ENCODE data around the gene SOX30.
A peak's percentile ranks its signal among the peaks of the same experiment; 100 is the strongest.

The SOX30 gene

GRCh38 chr5:157607371-157608161 lies 44.7 kb downstream of the SOX30 start:
- DNase-seq (ENCODE audit: low read depth): no peak

GRCh38 chr5:157606046-157606445 lies 46.2 kb downstream of the SOX30 start:
- no peak for DNase-seq (ENCODE audit: low read depth)

DNA sequence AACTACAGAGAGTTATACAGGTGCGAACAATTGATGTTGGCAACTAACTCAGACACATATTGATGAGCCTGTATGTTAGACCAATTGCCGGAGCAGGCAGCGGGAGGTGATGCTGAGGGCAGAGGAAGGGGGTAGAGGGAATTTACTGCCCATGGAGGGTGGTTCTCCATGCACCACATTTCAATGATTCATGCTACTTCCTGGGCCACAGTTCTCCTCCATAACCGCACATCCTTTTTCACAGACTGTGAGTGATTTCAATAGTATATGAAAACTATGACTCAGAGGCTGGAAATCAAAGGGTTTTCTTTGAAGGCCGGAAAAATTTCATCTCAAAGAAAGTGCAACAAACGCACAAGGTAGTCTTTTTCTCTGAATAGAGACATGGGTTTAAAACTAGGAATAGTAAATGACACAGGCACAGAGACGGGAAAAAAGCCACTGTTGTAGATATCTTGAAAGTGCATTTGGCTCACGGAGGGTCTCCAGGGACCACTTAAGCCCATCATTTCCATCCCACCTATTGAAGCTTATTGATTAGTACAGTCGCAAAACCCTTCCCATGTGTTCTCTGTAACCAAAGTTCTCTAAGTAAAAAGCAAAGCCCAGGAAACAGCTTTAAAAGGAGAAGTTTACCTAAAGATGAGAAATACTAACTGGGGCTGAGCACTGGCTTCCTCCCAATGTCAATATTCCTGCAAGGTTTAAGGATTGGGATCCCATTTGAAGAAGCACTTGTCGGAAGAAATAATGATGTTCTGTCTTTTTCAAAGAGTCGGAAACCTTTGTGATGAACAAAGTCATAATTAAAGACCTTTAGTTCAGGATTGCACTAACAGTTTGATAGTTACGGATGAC lies 48.7 kb downstream of the SOX30 start:
- DNase-seq (ENCODE audit: low read depth): peak; percentile 50

DNA sequence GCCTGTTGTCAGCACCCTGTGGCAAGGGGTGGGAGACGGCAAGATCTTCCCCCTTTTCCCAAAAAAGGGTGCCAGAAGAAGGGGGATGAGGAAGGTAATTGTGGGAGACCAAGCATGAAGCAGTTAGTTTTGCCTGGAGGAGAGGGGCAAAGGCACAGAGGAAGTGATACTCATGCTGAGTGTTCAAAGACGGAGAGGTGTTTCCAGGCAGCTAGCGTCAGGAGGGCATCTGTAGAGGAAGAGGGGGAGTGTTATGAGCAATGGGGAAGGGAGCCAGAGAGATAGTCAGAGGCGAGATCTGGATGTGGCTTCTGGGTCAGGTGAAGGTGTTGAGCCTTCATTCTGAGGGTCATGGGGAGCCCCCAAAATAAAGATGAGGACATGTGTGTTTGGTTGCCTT lies 49.7 kb downstream of the SOX30 start:
- DNase-seq (ENCODE audit: low read depth): no peak

GRCh38 chr5:157600252-157600651 lies 52.0 kb downstream of the SOX30 start:
- no peak for DNase-seq (ENCODE audit: low read depth)

DNA sequence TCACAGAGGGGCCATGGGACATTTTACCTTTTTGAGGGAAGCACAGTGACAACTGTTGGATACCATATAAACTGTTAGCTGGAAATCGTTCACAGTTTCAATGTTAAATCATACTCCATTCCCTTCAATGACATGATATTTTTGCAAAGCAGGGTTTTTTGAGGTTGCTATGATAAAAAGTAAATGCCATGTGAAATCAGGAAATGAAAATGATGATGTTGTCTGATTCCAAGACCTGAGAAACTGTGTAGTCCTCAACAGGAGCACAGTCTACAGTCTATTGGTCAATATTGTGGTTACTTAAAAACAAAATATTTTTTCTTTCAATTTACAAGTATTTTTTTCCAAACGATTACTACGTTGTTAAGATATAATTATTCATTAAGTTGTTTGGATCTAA lies 52.7 kb downstream of the SOX30 start:
- no peak for DNase-seq (ENCODE audit: low read depth)

GRCh38 chr5:157598350-157598936 lies 53.8 kb downstream of the SOX30 start:
- DNase-seq (ENCODE audit: low read depth): no peak

- no peak for DNase-seq (ENCODE audit: low read depth)
Measured at GRCh38 chr5:157597277-157597676, 55.0 kb downstream of the SOX30 start.

DNA sequence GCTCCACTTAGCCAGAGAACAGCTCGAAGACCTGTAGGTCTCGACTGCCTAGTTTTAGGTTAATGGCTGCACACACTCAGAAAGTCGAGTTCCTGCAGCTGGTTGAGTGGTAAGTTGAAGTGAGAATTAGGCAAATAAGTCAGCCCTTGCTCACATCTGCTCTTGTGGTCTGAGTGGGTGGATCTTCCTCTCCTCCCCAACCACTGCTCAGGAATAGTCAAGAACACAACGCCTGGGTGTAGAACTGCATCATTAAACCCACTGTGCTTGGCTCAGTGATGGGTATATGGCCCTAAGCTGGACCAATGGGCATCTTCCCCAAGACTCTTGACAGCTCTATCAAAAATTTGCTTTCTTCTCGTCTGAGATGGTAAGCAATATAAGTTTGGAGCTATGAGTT lies 55.8 kb downstream of the SOX30 start:
- DNase-seq (ENCODE audit: low read depth): no peak

DNA sequence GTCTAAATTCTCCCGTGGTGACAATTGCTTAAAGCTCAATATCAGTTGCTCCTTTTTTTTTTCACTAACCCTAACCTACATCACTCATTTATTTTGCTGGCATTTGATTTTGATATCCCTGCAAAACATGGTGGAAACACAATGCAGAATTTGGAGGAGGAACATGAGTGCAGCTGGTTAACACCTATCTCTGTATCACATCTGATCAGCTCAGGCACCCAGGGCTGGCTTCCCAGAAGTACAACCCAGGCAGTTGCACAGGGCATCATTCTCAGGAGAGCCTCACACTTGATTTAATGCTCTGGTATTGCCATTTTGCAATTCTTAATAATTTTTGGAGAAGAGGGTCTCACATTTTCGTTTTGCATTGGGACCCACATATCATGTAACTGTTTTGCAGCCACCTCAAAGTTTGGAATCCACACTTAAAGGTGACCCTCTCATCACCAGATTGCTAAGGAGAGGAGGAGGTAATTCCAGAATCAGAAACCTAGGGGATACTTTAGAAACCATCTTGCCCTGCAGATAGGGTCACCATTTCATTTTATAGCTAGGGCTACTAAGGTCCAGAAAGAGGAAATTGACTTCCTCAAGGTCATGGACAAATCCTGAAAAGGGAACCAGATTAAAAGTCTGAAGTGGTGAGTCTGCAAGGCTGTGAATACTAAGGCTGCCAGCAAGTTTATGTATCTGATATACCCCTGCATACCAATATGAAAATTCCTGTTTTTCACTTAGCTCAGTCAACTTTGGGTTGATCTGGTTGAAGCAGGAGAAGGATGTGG lies 57.4 kb downstream of the SOX30 start:
- no peak for DNase-seq (ENCODE audit: low read depth)

GRCh38 chr5:157594257-157594656 lies 58.0 kb downstream of the SOX30 start:
- no peak for DNase-seq (ENCODE audit: low read depth)

- no peak for DNase-seq (ENCODE audit: low read depth)
Measured at GRCh38 chr5:157593052-157593757, 59.0 kb downstream of the SOX30 start.

DNA sequence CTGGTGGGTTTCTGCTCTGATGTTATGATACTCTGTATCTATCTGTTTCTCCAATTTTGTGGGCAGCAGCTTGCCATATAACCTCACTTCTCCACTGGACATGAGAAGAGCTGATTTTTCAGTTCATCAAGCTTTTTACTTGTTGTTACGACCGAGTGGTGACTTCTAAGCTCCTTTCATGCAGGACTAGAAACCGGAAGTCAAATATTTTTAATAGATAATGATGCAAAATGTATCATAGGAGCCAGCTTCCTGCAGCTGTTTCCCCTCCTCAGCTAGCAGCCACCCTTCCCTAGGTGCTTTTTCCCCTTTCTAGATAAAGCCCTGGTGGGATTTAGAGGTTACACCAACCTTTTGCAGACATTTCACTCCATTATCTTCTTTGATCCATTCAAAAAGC lies 59.6 kb downstream of the SOX30 start:
- DNase-seq (ENCODE audit: low read depth): no peak

DNA sequence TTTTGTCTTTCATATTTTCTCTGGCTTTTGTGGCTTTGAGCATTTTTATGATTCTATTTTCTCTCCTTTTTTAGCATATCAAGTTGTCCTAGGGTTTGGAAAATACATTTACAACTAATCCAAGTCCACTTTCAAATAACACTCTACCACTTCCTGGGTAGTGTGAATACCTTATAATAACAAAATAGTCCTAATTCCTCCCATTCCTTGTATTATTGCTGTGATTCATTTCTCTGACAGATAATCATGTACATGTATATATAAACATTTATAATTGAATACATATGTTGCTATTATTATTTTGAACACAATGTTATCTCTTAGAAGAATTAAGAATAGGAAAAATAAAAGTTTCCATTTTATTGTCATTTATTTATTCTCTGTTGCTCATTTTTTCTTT lies 61.8 kb downstream of the SOX30 start:
- no peak for DNase-seq (ENCODE audit: low read depth)

- no peak for DNase-seq (ENCODE audit: low read depth)
Measured at GRCh38 chr5:157584628-157585027, 67.6 kb downstream of the SOX30 start.

GRCh38 chr5:157582731-157583620 lies 69.3 kb downstream of the SOX30 start:
- DNase-seq (ENCODE audit: low read depth): no peak

DNA sequence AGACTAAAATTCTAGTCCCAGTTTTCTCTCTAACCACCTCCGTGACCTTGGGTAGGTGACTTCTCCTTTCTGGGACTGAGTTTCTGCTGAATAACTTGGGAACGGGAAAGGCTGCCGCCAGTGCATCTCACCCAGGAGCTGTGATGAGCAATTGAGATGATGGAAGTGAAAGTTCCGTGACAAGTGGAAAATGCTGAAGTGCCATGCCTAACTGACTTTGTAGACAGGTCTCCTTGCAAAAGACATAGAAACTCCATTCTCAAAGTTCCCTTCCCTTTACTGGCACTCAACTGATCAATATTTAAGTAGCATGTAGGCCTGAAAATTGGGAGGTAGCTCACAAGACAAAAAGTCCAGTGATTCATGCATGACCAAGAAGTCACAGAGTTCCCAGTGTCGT lies 70.3 kb downstream of the SOX30 start:
- DNase-seq (ENCODE audit: low read depth): no peak

DNA sequence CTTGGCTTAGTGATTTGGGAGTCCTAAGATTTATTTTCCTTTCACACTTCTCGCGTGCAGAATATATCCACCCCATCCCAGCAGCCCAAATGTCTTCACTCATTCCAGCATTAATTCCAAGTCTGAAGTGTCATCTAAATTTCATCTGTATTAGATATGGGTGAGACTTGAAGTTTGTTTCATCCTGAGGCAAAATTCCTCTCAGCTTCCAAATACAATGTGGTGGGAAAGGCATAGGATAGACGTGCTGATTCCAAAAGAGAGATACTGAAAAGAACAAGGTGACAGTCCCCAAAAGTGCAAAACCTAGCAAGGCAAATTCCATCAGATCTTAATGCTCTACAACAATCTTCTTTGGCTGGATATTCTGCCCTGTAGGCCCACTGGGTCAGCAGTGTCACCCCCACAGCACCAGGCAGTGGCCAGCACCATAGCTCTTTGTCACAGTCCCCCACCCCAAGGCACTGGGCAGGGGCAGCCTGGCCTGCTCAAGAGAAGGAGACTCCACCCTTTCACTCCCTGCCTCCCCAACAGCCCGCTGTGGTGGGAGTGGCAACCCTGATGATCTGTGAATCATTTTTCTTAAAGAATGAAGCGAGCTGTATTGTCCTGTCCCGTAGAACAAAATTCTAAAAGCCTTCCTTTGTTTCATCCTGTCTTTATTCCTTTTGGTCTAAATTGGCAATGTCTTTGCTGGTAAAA lies 74.0 kb downstream of the SOX30 start:
- no peak for DNase-seq (ENCODE audit: low read depth)

DNA sequence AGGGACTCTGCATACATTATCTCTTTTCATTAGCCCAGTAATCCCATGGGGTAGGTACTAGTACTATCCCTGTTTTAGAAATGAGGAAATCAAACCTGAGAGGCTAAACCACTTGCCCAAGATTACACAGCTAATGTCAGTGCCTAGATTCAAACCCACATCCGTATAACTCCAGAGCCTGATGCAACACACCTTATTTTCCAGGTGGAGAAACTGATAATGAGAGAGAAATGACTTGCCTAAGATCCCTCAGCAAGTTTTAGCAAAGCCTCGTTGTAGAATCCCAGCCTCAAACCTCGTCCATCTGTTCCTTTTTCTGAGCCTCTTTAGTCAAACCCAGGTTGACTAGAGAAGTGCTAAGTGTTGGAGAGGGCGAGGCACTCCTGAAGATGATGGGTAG lies 75.6 kb downstream of the SOX30 start:
- no peak for DNase-seq (ENCODE audit: low read depth)

Measured in HS-27A (cell line).